Neural cell (in vitro differentiated cells): ENCODE data around the gene TCL1B.

Experiments used
- CTCF ChIP-seq: fragments of 450-650 bp; IDR thresholded peaks from 2 replicates; pipeline ENCODE4 v1.5.1; 2014; ENCODE audit warnings: antibody characterized with exemption, mild to moderate bottlenecking, moderate library complexity; ENCODE audit not compliant: poor library complexity, severe bottlenecking
- EZH2 ChIP-seq: fragments of 200-600, 300-800 bp; shearing (Covaris generic), sonication (generic); IDR thresholded peaks from 2 replicates; pipeline ENCODE4 v1.6.1; 2014; ENCODE audit warnings: antibody characterized with exemption, low read length, borderline replicate concordance, mild to moderate bottlenecking; ENCODE audit not compliant: insufficient read depth, poor library complexity, severe bottlenecking
- POLR2AphosphoS5 ChIP-seq: IDR thresholded peaks from 2 replicates; pipeline ENCODE4 v1.6.1; 2012

DNA sequence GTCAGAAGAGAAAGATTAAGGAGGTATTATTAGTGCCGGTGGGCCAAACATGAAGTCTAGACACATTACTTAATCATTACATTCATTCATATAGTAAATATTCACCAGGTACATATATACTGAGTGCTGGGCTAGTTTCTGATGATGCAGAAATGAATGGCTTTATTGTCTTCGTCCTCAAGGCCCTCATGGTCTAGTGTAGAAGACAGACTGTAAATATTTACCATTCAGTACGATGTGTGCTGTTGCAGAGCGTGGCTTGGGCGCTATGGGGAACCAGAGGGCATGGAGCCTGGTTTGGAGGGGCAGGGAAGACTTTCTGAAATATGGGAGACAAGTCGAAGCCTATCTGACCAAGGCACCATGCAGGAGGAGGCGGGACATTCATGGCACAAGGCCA lies 37.0 kb upstream of the TCL1B start:
- TF ChIP-seq CTCF (no peak), POLR2AphosphoS5 (no peak), EZH2 (no peak)
